ENCODE data around the gene GINS1. TPM values are rescaled to one million over a fixed set of nuclear protein-coding genes. Genes with fewer than 3 reads are reported as not detected.
"Not testable (repeated sequence)": the region's sequence is repeated elsewhere in the genome, so short reads cannot be mapped to it uniquely, and the experiment has no call there.

The GINS1 gene
- total and polyA plus RNA-seq, 7 experiments from 2014 or later: 0.44 to 24.9 (median 0.88) TPM

DNA sequence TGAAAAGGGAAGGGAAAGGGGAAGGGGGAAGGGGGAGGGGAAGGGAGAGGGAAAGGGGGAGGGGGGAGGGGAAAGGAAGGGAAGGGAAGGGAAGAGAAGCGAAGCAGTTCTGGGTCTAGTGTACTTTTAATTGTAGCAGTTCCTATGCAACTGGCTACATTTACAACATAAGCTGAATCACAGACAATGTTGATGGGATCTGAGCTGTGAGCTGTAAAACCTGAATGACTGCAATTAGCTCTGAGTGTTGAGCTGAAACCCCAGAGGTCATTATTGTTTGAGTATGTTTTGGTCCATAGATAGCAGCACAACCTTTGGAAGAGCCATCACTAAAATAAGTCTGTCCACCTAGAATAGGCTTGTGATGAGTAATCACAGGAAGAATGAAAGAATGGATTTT lies 9.7 kb upstream of the GINS1 start:
- DNase-seq: no peak
- Histone ChIP-seq H3K27ac (ENCODE audit: low read depth, low read length) (no peak overlapping the region), H3K36me3 (ENCODE audit: control insufficient read depth in 2 of 3, insufficient read depth in 3 of 3, low read length in 3 of 3) (no peaks in the 10 kb centered on the region), H3K4me1 (ENCODE audit: control insufficient read depth in 2 of 2, insufficient read depth in 2 of 2, low read length in 2 of 2) (no peaks in the 10 kb centered on the region), H3K4me3 (ENCODE audit: low read length) (no peak overlapping the region), H3K9me3 (ENCODE audit: control insufficient read depth in 2 of 3, low read length in 3 of 3) (peaks cover 0 to 6% (median 1%) of the 10 kb centered on the region in 3 experiments), H3K27me3 (ENCODE audit: control insufficient read depth in 2 of 2, insufficient read depth in 2 of 2, low read length in 2 of 2) (no peaks in the 10 kb centered on the region)
- Mint-ChIP-seq H3K9me3 (peaks cover 0 to 15% (median 9%) of the 10 kb centered on the region in 11 donors), H3K4me1 (peaks cover 0 to 6% (median 0%) of the 10 kb centered on the region in 7 donors), H3K27me3 (peaks cover 0 to 19% (median 0%) of the 10 kb centered on the region in 5 donors), H3K36me3 (peaks cover 0 to 5% (median 0%) of the 10 kb centered on the region in 5 donors), H3K27ac (no peak overlapping the region), H3K4me3 (no peak overlapping the region)
- ChIA-PET POLR2A (no interaction called here), CTCF (interaction anchor here (0.7 to 3.9 kb wide), 5 partner anchors 10 to 333 kb away, joined by 3 to 19 read pairs (median 8); partner anchors contain the start of gene GINS1)
- intact Hi-C loops (cut with micrococcal nuclease): loop anchor here (2.0 to 10.0 kb wide), 5 partner anchors 201 to 1973 kb away; partner anchors contain the start of genes ENTPD6 (in 1 of the 2) and NAPB (in 1 of the 2)
- no peak for ATAC-seq

DNA sequence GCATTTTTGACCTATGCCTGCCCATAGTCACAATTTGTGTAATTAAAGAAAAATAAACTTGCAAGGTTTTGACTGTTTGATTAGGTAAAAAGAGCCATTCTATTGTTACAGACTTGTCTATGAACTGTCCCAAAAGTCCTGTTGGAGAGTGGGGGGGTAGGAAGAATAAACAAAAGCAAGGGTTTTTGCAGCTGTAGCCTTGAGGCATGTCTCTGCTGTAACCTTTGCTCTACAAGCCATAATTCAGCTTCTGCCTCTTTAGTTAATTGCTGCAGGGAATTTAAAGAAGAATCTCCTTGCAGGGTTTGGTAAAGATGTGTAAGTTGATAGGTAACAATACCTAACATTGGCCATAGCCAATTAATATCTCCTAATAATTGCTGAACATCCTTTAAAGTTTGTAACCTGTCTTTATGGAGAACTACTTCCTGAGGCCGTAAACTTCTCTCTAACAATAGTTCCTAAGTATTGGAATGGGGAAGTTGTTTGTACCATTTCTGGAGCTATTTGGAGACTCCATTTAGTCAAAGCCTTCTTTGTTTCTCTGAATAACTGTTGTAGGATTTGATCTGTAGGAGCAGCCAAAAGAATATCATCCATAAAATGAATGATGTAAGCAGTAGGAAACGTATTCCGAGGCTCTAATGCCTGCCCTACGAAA lies 9.0 kb upstream of the GINS1 start:
- peaks cover 0 to 9% (median 4%) of the 10 kb centered on the region in 5 donors for H3K36me3 Mint-ChIP-seq
- intact Hi-C loops (cut with micrococcal nuclease): loop anchor here (1.0 to 10.0 kb wide), 12 partner anchors 7 to 1974 kb away; partner anchors contain the start of genes ABHD12 (in 1 of the 2), ENTPD6 (in 1 of the 2) and NAPB (in 1 of the 2)
- ChIA-PET CTCF (interaction anchor here (0.7 to 3.9 kb wide), 11 partner anchors 9 to 405 kb away, joined by 3 to 19 read pairs (median 4); partner anchors contain the start of gene GINS1), POLR2A (no interaction called here)
- H3K9me3 ChIP-seq (ENCODE audit: control insufficient read depth in 2 of 3, low read length in 3 of 3): peaks cover 0 to 11% (median 7%) of the 10 kb centered on the region in 3 experiments
- H3K27ac Mint-ChIP-seq: no peak overlapping the region
- peaks cover 0 to 6% (median 0%) of the 10 kb centered on the region in 7 donors for H3K4me1 Mint-ChIP-seq
- DNase-seq (no peak), ATAC-seq (no peak)
- no peaks in the 10 kb centered on the region for H3K27me3 ChIP-seq (ENCODE audit: control insufficient read depth in 2 of 2, insufficient read depth in 2 of 2, low read length in 2 of 2)
- peaks cover 0 to 21% (median 15%) of the 10 kb centered on the region in 11 donors for H3K9me3 Mint-ChIP-seq
- H3K4me1 ChIP-seq (ENCODE audit: control insufficient read depth in 2 of 2, insufficient read depth in 2 of 2, low read length in 2 of 2): no peaks in the 10 kb centered on the region
- no peak overlapping the region for H3K4me3 ChIP-seq (ENCODE audit: low read length)
- no peak overlapping the region for H3K4me3 Mint-ChIP-seq
- no peak overlapping the region for H3K27ac ChIP-seq (ENCODE audit: low read depth, low read length)
- H3K27me3 Mint-ChIP-seq: peaks cover 0 to 19% (median 0%) of the 10 kb centered on the region in 5 donors
- H3K36me3 ChIP-seq (ENCODE audit: control insufficient read depth in 2 of 3, insufficient read depth in 3 of 3, low read length in 3 of 3): no peaks in the 10 kb centered on the region

DNA sequence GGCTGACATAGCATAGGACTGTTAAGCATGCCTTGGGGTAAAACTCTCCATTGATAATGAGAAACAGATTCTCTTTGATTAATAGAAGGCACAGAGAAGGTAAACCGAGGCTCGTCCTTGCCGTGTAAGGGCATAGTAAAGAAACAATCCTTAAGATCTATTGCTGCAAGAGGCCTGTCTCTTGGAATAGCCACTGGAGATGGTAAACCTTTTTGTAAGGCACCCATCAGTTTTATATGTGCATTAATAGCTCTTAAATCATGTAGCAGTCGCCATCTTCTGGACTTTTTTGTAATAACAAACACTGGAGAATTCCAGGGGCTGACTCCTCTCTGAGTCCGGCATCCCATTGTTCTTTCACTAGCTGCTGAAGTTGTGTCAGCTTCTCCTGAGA lies 8.4 kb upstream of the GINS1 start:
- H3K4me3 Mint-ChIP-seq: no peak overlapping the region
- POLR2A ChIA-PET: no interaction called here

DNA sequence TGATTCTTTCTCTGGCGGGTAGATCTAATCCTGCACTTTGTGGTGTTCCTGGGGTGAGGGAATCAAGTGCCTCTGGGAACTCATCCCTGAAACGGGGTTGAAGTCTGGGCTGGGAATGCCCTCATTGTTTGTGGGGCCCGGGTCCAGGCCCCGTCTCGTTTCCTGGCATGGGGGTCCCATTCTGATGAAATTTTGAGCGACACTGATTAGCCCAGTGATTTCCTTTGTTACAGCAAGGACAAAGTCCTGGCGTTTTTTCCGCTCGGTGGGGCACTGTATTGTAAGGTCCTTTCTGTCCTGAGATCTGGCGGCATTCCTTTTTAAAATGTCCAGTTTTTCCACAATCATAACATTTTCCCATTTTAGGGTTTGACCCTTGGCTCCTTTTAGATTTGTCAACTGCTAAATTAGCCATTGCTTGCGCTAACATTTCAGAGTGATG lies 7.2 kb upstream of the GINS1 start:
- DNase-seq; H3K4me1 ChIP-seq (ENCODE audit: control insufficient read depth in 2 of 2, insufficient read depth in 2 of 2, low read length in 2 of 2); intact Hi-C loops (cut with micrococcal nuclease); ATAC-seq; H3K4me3 Mint-ChIP-seq; H3K27me3 ChIP-seq (ENCODE audit: control insufficient read depth in 2 of 2, insufficient read depth in 2 of 2, low read length in 2 of 2); H3K27ac ChIP-seq (ENCODE audit: low read depth, low read length); H3K36me3 ChIP-seq (ENCODE audit: control insufficient read depth in 2 of 3, insufficient read depth in 3 of 3, low read length in 3 of 3); H3K4me3 ChIP-seq (ENCODE audit: low read length); POLR2A ChIA-PET; H3K4me1 Mint-ChIP-seq; H3K27ac Mint-ChIP-seq: not testable (repeated sequence)
- peaks cover 0 to 15% (median 0%) of the 10 kb centered on the region in 5 donors for H3K27me3 Mint-ChIP-seq
- peaks cover 0 to 32% (median 20%) of the 10 kb centered on the region in 11 donors for H3K9me3 Mint-ChIP-seq
- CTCF ChIA-PET: interaction anchor here (0.8 to 3.9 kb wide), 3 partner anchors 14 to 105 kb away, joined by 8 to 19 read pairs (median 10); no protein-coding TSS in a partner anchor
- peaks cover 0 to 16% (median 5%) of the 10 kb centered on the region in 5 donors for H3K36me3 Mint-ChIP-seq
- H3K9me3 ChIP-seq (ENCODE audit: control insufficient read depth in 2 of 3, low read length in 3 of 3): peaks cover 0 to 19% (median 7%) of the 10 kb centered on the region in 3 experiments

More for the DNA sequence above, 8.4 kb upstream of the GINS1 start:
- Mint-ChIP-seq H3K27ac (no peak overlapping the region), H3K9me3 (peaks cover 0 to 24% (median 17%) of the 10 kb centered on the region in 11 donors), H3K27me3 (peaks cover 0 to 19% (median 0%) of the 10 kb centered on the region in 5 donors), H3K36me3 (peaks cover 0 to 10% (median 5%) of the 10 kb centered on the region in 5 donors), H3K4me1 (peaks cover 0 to 6% (median 0%) of the 10 kb centered on the region in 7 donors)
- ATAC-seq: peak; percentile 59
- Histone ChIP-seq H3K27me3 (ENCODE audit: control insufficient read depth in 2 of 2, insufficient read depth in 2 of 2, low read length in 2 of 2) (no peaks in the 10 kb centered on the region), H3K4me3 (ENCODE audit: low read length) (no peak overlapping the region), H3K9me3 (ENCODE audit: control insufficient read depth in 2 of 3, low read length in 3 of 3) (peaks cover 0 to 16% (median 7%) of the 10 kb centered on the region in 3 experiments), H3K36me3 (ENCODE audit: control insufficient read depth in 2 of 3, insufficient read depth in 3 of 3, low read length in 3 of 3) (no peaks in the 10 kb centered on the region), H3K27ac (ENCODE audit: low read depth, low read length) (no peak overlapping the region), H3K4me1 (ENCODE audit: control insufficient read depth in 2 of 2, insufficient read depth in 2 of 2, low read length in 2 of 2) (no peaks in the 10 kb centered on the region)
- intact Hi-C loops (cut with micrococcal nuclease): loop anchor here (1.0 to 10.0 kb wide), 12 partner anchors 8 to 1974 kb away; partner anchors contain the start of genes ABHD12 (in 1 of the 2), ENTPD6 (in 1 of the 2) and NAPB (in 1 of the 2)
- DNase-seq: peak in 7 of 9 donors; percentile 14 to 48 (median 28)
- CTCF ChIA-PET: interaction anchor here (0.7 to 3.9 kb wide), 11 partner anchors 9 to 405 kb away, joined by 3 to 19 read pairs (median 4); partner anchors contain the start of gene GINS1

DNA sequence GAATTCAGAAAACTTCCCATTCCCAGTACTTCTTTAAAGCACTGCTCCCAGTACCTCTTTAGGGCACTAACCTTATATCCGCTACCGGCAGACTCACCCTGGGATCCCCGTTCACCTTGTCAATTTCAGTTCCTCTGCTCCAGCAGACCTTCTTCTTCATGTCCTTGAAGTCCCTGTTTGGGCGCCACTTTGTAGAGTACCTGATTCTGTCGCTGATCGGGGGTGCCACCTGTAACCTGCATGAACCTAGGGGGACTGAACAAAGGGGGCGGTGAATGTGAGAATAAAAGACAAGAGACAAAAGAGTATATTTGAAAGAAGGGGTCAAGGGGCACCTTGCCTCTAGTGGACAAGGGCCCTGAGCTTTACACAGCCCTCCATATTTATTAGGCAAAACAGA lies 4.9 kb upstream of the GINS1 start:
- Mint-ChIP-seq H3K27ac (peak overlapping the region in 1 of 9 donors; percentile 3), H3K9me3 (peaks cover 0 to 32% (median 20%) of the 10 kb centered on the region in 11 donors), H3K4me1 (peaks cover 0 to 7% (median 6%) of the 10 kb centered on the region in 7 donors), H3K4me3 (no peak overlapping the region), H3K36me3 (peaks cover 0 to 16% (median 5%) of the 10 kb centered on the region in 5 donors), H3K27me3 (peaks cover 0 to 9% (median 0%) of the 10 kb centered on the region in 5 donors)
- H3K27me3 ChIP-seq (ENCODE audit: control insufficient read depth in 2 of 2, insufficient read depth in 2 of 2, low read length in 2 of 2): no peaks in the 10 kb centered on the region
- ChIA-PET CTCF (no interaction called here), POLR2A (no interaction called here)
- H3K9me3 ChIP-seq (ENCODE audit: control insufficient read depth in 2 of 3, low read length in 3 of 3): peaks cover 0 to 19% (median 7%) of the 10 kb centered on the region in 3 experiments
- no peak for ATAC-seq
- no peaks in the 10 kb centered on the region for H3K36me3 ChIP-seq (ENCODE audit: control insufficient read depth in 2 of 3, insufficient read depth in 3 of 3, low read length in 3 of 3)
- intact Hi-C loops (cut with micrococcal nuclease): no loop called here
- H3K27ac ChIP-seq (ENCODE audit: low read depth, low read length): no peak overlapping the region
- H3K4me3 ChIP-seq (ENCODE audit: low read length): no peak overlapping the region
- no peaks in the 10 kb centered on the region for H3K4me1 ChIP-seq (ENCODE audit: control insufficient read depth in 2 of 2, insufficient read depth in 2 of 2, low read length in 2 of 2)
- no peak for DNase-seq

DNA sequence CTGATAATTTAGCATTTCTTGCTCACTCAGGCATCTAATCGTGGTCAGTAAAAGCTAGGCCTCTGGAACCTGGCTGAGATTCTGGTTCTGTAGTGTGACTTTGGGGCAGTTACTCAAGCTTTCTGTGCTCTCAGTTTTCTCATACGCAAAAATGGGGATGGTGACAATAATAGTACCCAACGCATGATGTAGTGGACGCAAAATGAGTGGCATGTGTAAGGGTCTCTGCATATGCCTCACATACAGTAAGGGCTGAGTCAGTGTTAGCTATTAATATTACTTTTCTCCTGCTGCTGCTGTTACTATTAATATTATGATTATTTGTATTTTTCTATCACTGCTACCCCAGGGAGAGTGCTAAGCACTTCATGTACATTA lies 686 bp downstream of the GINS1 start:
- Histone ChIP-seq H3K27ac (ENCODE audit: low read depth, low read length) (peak overlapping the region; percentile 57), H3K4me3 (ENCODE audit: low read length) (peak overlapping the region; percentile 75), H3K9me3 (ENCODE audit: control insufficient read depth in 2 of 3, low read length in 3 of 3) (peaks cover 0 to 11% (median 2%) of the 10 kb centered on the region in 3 experiments), H3K27me3 (ENCODE audit: control insufficient read depth in 2 of 2, insufficient read depth in 2 of 2, low read length in 2 of 2) (no peaks in the 10 kb centered on the region), H3K36me3 (ENCODE audit: control insufficient read depth in 2 of 3, insufficient read depth in 3 of 3, low read length in 3 of 3) (no peaks in the 10 kb centered on the region), H3K4me1 (ENCODE audit: control insufficient read depth in 2 of 2, insufficient read depth in 2 of 2, low read length in 2 of 2) (peaks cover 6 to 11% of the 10 kb centered on the region in 2 donors)
- no peaks in the 10 kb centered on the region for H3K27me3 Mint-ChIP-seq
- ChIA-PET POLR2A (interaction anchor here (1.4 kb wide), 1 partner anchor 213 kb away, joined by 7 read pairs; the partner anchor contains the start of gene ENTPD6), CTCF (interaction anchor here (1.2 to 1.7 kb wide), 3 partner anchors 10 to 112 kb away, joined by 3 to 8 read pairs (median 3); no protein-coding TSS in a partner anchor)
- H3K36me3 Mint-ChIP-seq: peaks cover 0 to 10% (median 4%) of the 10 kb centered on the region in 5 donors
- ATAC-seq (no peak), DNase-seq (no peak)
- H3K4me3 Mint-ChIP-seq: peak overlapping the region; percentile 77 to 95 (median 92)
- H3K4me1 Mint-ChIP-seq: peaks cover 4 to 25% (median 13%) of the 10 kb centered on the region in 7 donors
- intact Hi-C loops (cut with micrococcal nuclease): loop anchor here (5.0 kb wide), 3 partner anchors 161 to 351 kb away; partner anchors contain the start of genes PYGB (in 2 of the 2), ACSS1 (in 1 of the 2) and NANP (in 1 of the 2)
- peaks cover 0 to 16% (median 9%) of the 10 kb centered on the region in 11 donors for H3K9me3 Mint-ChIP-seq
- peak overlapping the region in 6 of 9 donors; percentile 28 to 93 (median 70) for H3K27ac Mint-ChIP-seq

Measured in naive thymus-derived CD4-positive, alpha-beta T cell (primary cell).